PC-9 (cell line): ENCODE data around the gene PAXX. TPM values are rescaled to one million over a fixed set of nuclear protein-coding genes. Genes with fewer than 3 reads are reported as not detected.

Experiments used
- BruUV-seq: library from RNA; stranded (reverse); fragments of 400-500 nt; replicated peaks from 2 replicates; lab custom pipeline; 2021; lab: Mats Ljungman, UMichigan
- CTCF ChIA-PET: fragments of 300-600 bp; sonication (Branson Sonifier 250); formaldehyde crosslinking; loops from one replicate; lab custom pipeline; 2022; ENCODE audit warnings: antibody characterized with exemption; lab: Charles Lee
- POLR2A ChIA-PET: fragments of 300-600 bp; sonication (Branson Sonifier 250); formaldehyde crosslinking; loops from one replicate; lab custom pipeline; 2022; ENCODE audit warnings: antibody characterized with exemption; ENCODE audit not compliant: unreplicated experiment; lab: Charles Lee
- DNase-seq, 2 experiments: peaks; one replicate each; pipeline versions ENCODE4 v3.0.0 to v3.0.0-alpha.2; 2015 to 2022; ENCODE audit warnings: mixed read lengths in 1 of 2
- H2AFZ ChIP-seq: fragments of 200-600 bp; sonication (generic); 2 replicates; pipeline ENCODE4 v1.8.1; 2017; ENCODE audit warnings: antibody characterized with exemption
- H3F3A ChIP-seq: fragments of 200-600 bp; sonication (generic); 2 replicates; pipeline ENCODE4 v1.8.1; 2017; ENCODE audit warnings: antibody characterized with exemption, mild to moderate bottlenecking, low read depth; ENCODE audit not compliant: insufficient read depth
- H3K27ac ChIP-seq: fragments of 200-600 bp; sonication (generic); 2 replicates; pipeline ENCODE4 v1.6.1; 2016; ENCODE audit warnings: mixed run types
- H3K27me3 ChIP-seq: fragments of 200-600 bp; sonication (generic); 2 replicates; pipeline ENCODE4 v1.6.1; 2016; ENCODE audit warnings: low read depth, mixed run types; ENCODE audit not compliant: insufficient read depth
- H3K36me3 ChIP-seq: fragments of 200-600 bp; sonication (generic); 2 replicates; pipeline ENCODE4 v1.6.1; 2016; ENCODE audit warnings: low read depth, mixed run types
- H3K4me1 ChIP-seq: fragments of 200-600 bp; sonication (generic); replicated peaks from 2 replicates; pipeline ENCODE4 v1.6.1; 2016; ENCODE audit warnings: mixed run types; ENCODE audit not compliant: insufficient read depth
- H3K4me2 ChIP-seq: fragments of 200-600 bp; sonication (generic); 2 replicates; pipeline ENCODE4 v1.6.1; 2017; ENCODE audit warnings: mixed run types
- H3K4me3 ChIP-seq: fragments of 200-600 bp; sonication (generic); 2 replicates; pipeline ENCODE4 v1.6.1; 2016; ENCODE audit warnings: mixed run types
- H3K79me2 ChIP-seq: fragments of 200-600 bp; sonication (generic); 2 replicates; pipeline ENCODE4 v1.6.1; 2017; ENCODE audit warnings: low read depth, mixed run types
- H3K9me2 ChIP-seq: fragments of 200-600 bp; sonication (generic); 2 replicates; pipeline ENCODE4 v1.8.1; 2017; ENCODE audit warnings: mild to moderate bottlenecking; ENCODE audit not compliant: insufficient read depth
- H3K9me3 ChIP-seq: fragments of 200-600 bp; sonication (generic); 2 replicates; pipeline ENCODE4 v1.8.1; 2016; ENCODE audit warnings: low read depth; ENCODE audit not compliant: insufficient read depth
- H4K20me1 ChIP-seq: fragments of 200-600 bp; sonication (generic); 2 replicates; pipeline ENCODE4 v1.8.1; 2017; ENCODE audit not compliant: insufficient read depth
- CTCF ChIP-seq: fragments of 200-600 bp; sonication (generic); conservative IDR thresholded peaks from 2 replicates; pipeline ENCODE4 v1.6.1; 2017; ENCODE audit warnings: mixed run types, antibody characterized with exemption, mild to moderate bottlenecking, moderate library complexity
- EZH2 ChIP-seq: fragments of 200-600 bp; sonication (generic); IDR thresholded peaks from 2 replicates; pipeline ENCODE4 v1.8.0; 2017; ENCODE audit warnings: antibody characterized with exemption, low read depth
- intact Hi-C: fragments of 100-400 bp; cut with micrococcal nuclease; formaldehyde crosslinking; loops from one replicate; pipeline ENCODE4 v1.10.0; 2022; ENCODE audit not compliant: unreplicated experiment
- total RNA-seq: library from RNA; stranded (reverse); gene quantifications from 2 replicates; pipeline ENCODE4 v1.2.3, GENCODE V29; 2021

The PAXX gene
- total RNA-seq, 1 experiment from 2014 or later, result 54.9 TPM

- TF ChIP-seq EZH2 (no peak), CTCF (no peak)
- H4K20me1 ChIP-seq, result no peaks in the 10 kb centered on the region; the same call in none of the 2 replicates
- ChIA-PET POLR2A (no interaction called here), CTCF (interaction anchor here (0.5 to 2.2 kb wide), 2 partner anchors 82 to 89 kb away, joined by 3 to 46 read pairs; no protein-coding TSS in a partner anchor)
- no peaks in the 10 kb centered on the region for H3K9me3 ChIP-seq
- H3K27me3 ChIP-seq, result no peaks in the 10 kb centered on the region
- peaks cover 26% of the 10 kb centered on the region for H3K4me1 ChIP-seq
- no peak for DNase-seq
- BruUV-seq, result no TSS peak
- peaks cover 21% of the 10 kb centered on the region; the same call in 1 of the 2 replicates for H3F3A ChIP-seq
- no peak overlapping the region for H3K27ac ChIP-seq
- peaks cover 18% of the 10 kb centered on the region for H3K79me2 ChIP-seq
- no peak overlapping the region for H3K4me3 ChIP-seq
- peaks cover 7% of the 10 kb centered on the region; the same call in 1 of the 2 replicates for H3K36me3 ChIP-seq
- no peak overlapping the region for H2AFZ ChIP-seq
- H3K9me2 ChIP-seq, result no peaks in the 10 kb centered on the region
- intact Hi-C loops, result no loop called here
- H3K4me2 ChIP-seq, result no peak overlapping the region
Observed at GRCh38 chr9:136946228-136947027, 45.8 kb upstream of the PAXX start.

- POLR2A ChIA-PET, result interaction anchor here (0.5 to 1.2 kb wide), 5 partner anchors 49 to 545 kb away, joined by 3 to 9 read pairs (median 4); partner anchors contain the start of gene CLIC3
- Histone ChIP-seq H3K79me2 (peaks cover 18% of the 10 kb centered on the region), H3K4me1 (peaks cover 26% of the 10 kb centered on the region), H2AFZ (no peak overlapping the region), H3K27ac (no peak overlapping the region), H3K36me3 (peaks cover 4% of the 10 kb centered on the region; the same call in 1 of the 2 replicates), H3K9me2 (no peaks in the 10 kb centered on the region), H3K9me3 (no peaks in the 10 kb centered on the region), H3K4me3 (no peak overlapping the region), H3K4me2 (no peak overlapping the region), H3F3A (peaks cover 21% of the 10 kb centered on the region; the same call in 1 of the 2 replicates), H3K27me3 (no peaks in the 10 kb centered on the region), H4K20me1 (no peaks in the 10 kb centered on the region; the same call in 1 of the 2 replicates)
- CTCF ChIA-PET, result interaction anchor here (0.5 to 2.2 kb wide), 13 partner anchors 31 to 139 kb away, joined by 3 to 46 read pairs (median 5); partner anchors contain the start of genes CLIC3 and MAN1B1
- no TSS peak for BruUV-seq
- TF ChIP-seq EZH2 (no peak), CTCF (no peak)
- DNase-seq, result no peak
- intact Hi-C loops, result no loop called here
Observed at GRCh38 chr9:136947028-136947891, 45.0 kb upstream of the PAXX start.
